ENCODE data around the gene NFKBIE. TPM values are rescaled to one million over a fixed set of nuclear protein-coding genes. Genes with fewer than 3 reads are reported as not detected.

The NFKBIE gene
- total RNA-seq, 1 donor from 2014 or later = 17.2 TPM

- peaks cover 15% of the 10 kb centered on the region for H3K4me1 ChIP-seq
- H3K9me3 ChIP-seq = no peaks in the 10 kb centered on the region
- H3K27me3 ChIP-seq = no peaks in the 10 kb centered on the region
- TF ChIP-seq POLR2AphosphoS5 (IDR thresholded peaks at IDR 0.05; ENCODE audit: insufficient read depth in 1 of 2, low read depth in 1 of 2) = no peak
- TF ChIP-seq POLR2A (IDR thresholded peaks at IDR 0.05) = no peak
- TF ChIP-seq, protein P1, sequence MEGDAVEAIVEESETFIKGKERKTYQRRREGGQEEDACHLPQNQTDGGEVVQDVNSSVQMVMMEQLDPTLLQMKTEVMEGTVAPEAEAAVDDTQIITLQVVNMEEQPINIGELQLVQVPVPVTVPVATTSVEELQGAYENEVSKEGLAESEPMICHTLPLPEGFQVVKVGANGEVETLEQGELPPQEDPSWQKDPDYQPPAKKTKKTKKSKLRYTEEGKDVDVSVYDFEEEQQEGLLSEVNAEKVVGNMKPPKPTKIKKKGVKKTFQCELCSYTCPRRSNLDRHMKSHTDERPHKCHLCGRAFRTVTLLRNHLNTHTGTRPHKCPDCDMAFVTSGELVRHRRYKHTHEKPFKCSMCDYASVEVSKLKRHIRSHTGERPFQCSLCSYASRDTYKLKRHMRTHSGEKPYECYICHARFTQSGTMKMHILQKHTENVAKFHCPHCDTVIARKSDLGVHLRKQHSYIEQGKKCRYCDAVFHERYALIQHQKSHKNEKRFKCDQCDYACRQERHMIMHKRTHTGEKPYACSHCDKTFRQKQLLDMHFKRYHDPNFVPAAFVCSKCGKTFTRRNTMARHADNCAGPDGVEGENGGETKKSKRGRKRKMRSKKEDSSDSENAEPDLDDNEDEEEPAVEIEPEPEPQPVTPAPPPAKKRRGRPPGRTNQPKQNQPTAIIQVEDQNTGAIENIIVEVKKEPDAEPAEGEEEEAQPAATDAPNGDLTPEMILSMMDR (IDR thresholded peaks at IDR 0.05) = no peak
- intact Hi-C loops (cut with DNase I) = no loop called here
- H3K36me3 ChIP-seq = peaks cover 0 to 59% of the 10 kb centered on the region in 2 donors
- no peak for DNase-seq (ENCODE audit: extremely low spot score in 2 of 2)
- H3K27ac ChIP-seq = no peak overlapping the region
- no peak overlapping the region for H3K4me3 ChIP-seq
These were observed 44.9 kb upstream of the NFKBIE start for GRCh38 chr6:44310241-44310640.

DNA sequence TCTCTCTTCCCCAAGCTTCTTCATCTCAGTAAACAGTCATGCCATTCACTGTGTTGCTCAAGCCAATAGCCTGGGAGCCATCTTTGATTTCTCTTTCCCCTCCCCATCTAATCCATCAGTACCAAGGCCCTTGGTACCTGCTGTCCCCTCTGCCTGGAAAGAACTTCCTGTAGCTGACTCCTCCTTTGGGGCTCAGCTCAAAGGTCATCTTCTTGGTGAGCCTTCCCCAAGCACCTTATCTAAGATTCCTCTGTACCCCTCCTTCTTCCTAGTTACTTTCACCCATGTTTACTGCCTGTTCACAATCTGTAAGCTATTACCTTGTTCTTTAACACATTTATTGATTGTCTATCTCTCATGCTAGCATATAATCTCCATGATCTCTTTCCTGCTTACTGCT lies 44.3 kb upstream of the NFKBIE start:
- H3K27ac ChIP-seq = no peak overlapping the region
- no peaks in the 10 kb centered on the region for H3K9me3 ChIP-seq
- H3K4me1 ChIP-seq = peaks cover 15% of the 10 kb centered on the region
- intact Hi-C loops (cut with DNase I) = no loop called here
- no peak for DNase-seq (ENCODE audit: extremely low spot score in 2 of 2)
- H3K36me3 ChIP-seq = peaks cover 0 to 65% of the 10 kb centered on the region in 2 donors
- H3K4me3 ChIP-seq = no peak overlapping the region
- TF ChIP-seq POLR2A (IDR thresholded peaks at IDR 0.05) (no peak), POLR2AphosphoS5 (IDR thresholded peaks at IDR 0.05; ENCODE audit: insufficient read depth in 1 of 2, low read depth in 1 of 2) (no peak)
- TF ChIP-seq, protein P1 (IDR thresholded peaks at IDR 0.05) = no peak
- H3K27me3 ChIP-seq = no peaks in the 10 kb centered on the region

DNA sequence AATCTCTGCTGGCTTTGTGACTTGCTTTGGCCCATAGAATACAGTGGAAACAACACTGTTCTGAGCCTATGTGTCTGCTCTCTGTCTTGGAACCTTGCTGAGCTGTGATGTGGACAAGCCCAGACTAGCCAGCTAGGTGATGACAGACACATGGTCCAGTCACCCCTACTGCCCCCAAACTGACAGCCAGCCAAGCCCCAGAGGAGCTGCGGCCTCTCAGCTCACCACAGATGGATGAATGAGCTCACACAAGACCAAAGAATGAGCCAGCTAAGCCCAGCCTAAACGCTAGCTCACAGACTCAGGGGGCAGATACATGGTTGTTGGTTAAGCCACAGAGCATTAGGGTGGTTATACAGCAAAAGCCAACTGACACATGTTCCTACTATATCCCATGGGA lies 43.7 kb upstream of the NFKBIE start:
- peaks cover 0 to 71% of the 10 kb centered on the region in 2 donors for H3K36me3 ChIP-seq

GRCh38 chr6:44307217-44307616 lies 41.9 kb upstream of the NFKBIE start:
- TF ChIP-seq, protein P1 (IDR thresholded peaks at IDR 0.05) = no peak
- no peak for TF ChIP-seq POLR2A (IDR thresholded peaks at IDR 0.05)
- TF ChIP-seq POLR2AphosphoS5 (IDR thresholded peaks at IDR 0.05; ENCODE audit: insufficient read depth in 1 of 2, low read depth in 1 of 2) = no peak
- H3K36me3 ChIP-seq = peaks cover 0 to 89% of the 10 kb centered on the region in 2 donors

More for the DNA sequence above, 43.7 kb upstream of the NFKBIE start:
- TF ChIP-seq POLR2A (IDR thresholded peaks at IDR 0.05) (no peak), POLR2AphosphoS5 (IDR thresholded peaks at IDR 0.05; ENCODE audit: insufficient read depth in 1 of 2, low read depth in 1 of 2) (no peak)
- TF ChIP-seq, protein P1 (IDR thresholded peaks at IDR 0.05) = no peak
- no peak overlapping the region for H3K27ac ChIP-seq
- no peak overlapping the region for H3K4me3 ChIP-seq
- peaks cover 15% of the 10 kb centered on the region for H3K4me1 ChIP-seq
- no peaks in the 10 kb centered on the region for H3K27me3 ChIP-seq
- intact Hi-C loops (cut with DNase I) = no loop called here
- H3K9me3 ChIP-seq = no peaks in the 10 kb centered on the region
- DNase-seq (ENCODE audit: extremely low spot score in 2 of 2) = no peak

GRCh38 chr6:44306710-44307109 lies 41.4 kb upstream of the NFKBIE start:
- Histone ChIP-seq H3K27me3 (no peaks in the 10 kb centered on the region), H3K9me3 (no peaks in the 10 kb centered on the region), H3K27ac (no peak overlapping the region), H3K4me1 (peaks cover 3% of the 10 kb centered on the region), H3K4me3 (no peak overlapping the region), H3K36me3 (peaks cover 0 to 94% of the 10 kb centered on the region in 2 donors)
- no peak for DNase-seq (ENCODE audit: extremely low spot score in 2 of 2)
- no peak for TF ChIP-seq POLR2AphosphoS5 (IDR thresholded peaks at IDR 0.05; ENCODE audit: insufficient read depth in 1 of 2, low read depth in 1 of 2)
- TF ChIP-seq POLR2A (IDR thresholded peaks at IDR 0.05) = no peak
- TF ChIP-seq, protein P1 (IDR thresholded peaks at IDR 0.05) = no peak
- intact Hi-C loops (cut with DNase I) = no loop called here

More at GRCh38 chr6:44307217-44307616, 41.9 kb upstream of the NFKBIE start:
- Histone ChIP-seq H3K27ac (no peak overlapping the region), H3K27me3 (no peaks in the 10 kb centered on the region), H3K4me1 (peaks cover 8% of the 10 kb centered on the region), H3K9me3 (no peaks in the 10 kb centered on the region), H3K4me3 (no peak overlapping the region)
- intact Hi-C loops (cut with DNase I) = no loop called here
- DNase-seq (ENCODE audit: extremely low spot score in 2 of 2) = no peak
